ENCODE measurements around the gene ACSM5.
"Not testable (repeated sequence)": the region's sequence is repeated elsewhere in the genome, so short reads cannot be mapped to it uniquely, and the experiment has no call there.

The ACSM5 gene

DNA sequence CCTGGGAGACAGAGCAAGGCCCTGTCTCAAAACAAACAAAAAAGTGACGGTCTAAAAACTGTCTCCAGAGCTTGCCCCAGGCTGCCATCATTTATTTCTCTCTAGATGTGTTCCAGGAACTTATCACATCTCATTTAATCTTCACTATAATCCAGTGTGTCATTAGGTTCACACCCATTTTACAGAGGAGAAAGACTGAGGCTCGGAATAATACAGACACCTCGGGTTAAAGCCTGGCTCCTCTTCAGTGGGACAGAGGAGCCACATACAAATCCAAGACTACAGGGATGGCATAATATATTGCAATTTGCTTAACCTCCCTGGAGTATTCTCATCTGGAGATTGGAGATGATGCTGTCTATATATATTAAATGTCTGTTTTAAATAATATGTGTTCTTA, 10.7 kb upstream of the ACSM5 start:
- Histone ChIP-seq H3K27ac (ENCODE audit: low read depth, low read length, severe bottlenecking) (no peak overlapping the region), H3K9me3 (ENCODE audit: control insufficient read depth, low read length) (no peaks in the 10 kb centered on the region), H3K4me3 (ENCODE audit: extremely low read depth, insufficient read depth, low read length, poor library complexity, severe bottlenecking) (no peak overlapping the region), H3K4me1 (ENCODE audit: control insufficient read depth, insufficient read depth, low read length, poor library complexity, severe bottlenecking) (no peaks in the 10 kb centered on the region), H3K36me3 (ENCODE audit: control insufficient read depth, insufficient read depth, low read length) (no peaks in the 10 kb centered on the region)
- WGBS, 2 experiments (ENCODE audit: insufficient coverage in 2 of 2), result 63 to 90% methylated on average over 1 to 2 of the region's 3 CpGs

DNA sequence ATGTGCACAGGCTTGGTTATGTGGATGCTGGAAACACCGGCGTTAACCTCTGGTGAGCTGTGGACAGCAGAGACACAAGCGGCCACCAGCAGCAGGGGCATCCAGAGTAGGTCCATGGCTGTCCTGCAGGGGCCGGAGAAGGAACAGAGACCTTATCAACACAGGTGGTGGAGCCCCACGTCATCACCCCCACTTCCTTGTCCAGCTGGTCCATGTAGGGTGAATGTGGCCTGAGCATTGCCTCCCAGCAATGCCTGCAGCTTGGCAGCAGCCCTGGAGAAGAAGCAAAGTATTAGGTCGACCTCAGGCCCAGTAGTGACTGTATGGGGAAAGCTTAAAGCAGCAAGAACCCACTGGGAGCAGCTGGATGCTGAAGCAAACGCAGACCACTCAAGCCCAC, 10.1 kb upstream of the ACSM5 start:
- Histone ChIP-seq H3K4me1 (ENCODE audit: control insufficient read depth, insufficient read depth, low read length, poor library complexity, severe bottlenecking) (no peaks in the 10 kb centered on the region), H3K4me3 (ENCODE audit: extremely low read depth, insufficient read depth, low read length, poor library complexity, severe bottlenecking) (no peak overlapping the region), H3K36me3 (ENCODE audit: control insufficient read depth, insufficient read depth, low read length) (no peaks in the 10 kb centered on the region), H3K27ac (ENCODE audit: low read depth, low read length, severe bottlenecking) (no peak overlapping the region), H3K9me3 (ENCODE audit: control insufficient read depth, low read length) (no peaks in the 10 kb centered on the region)
- 74 to 84% methylated on average over 5 to 6 of the region's 7 CpGs for WGBS, 2 experiments (ENCODE audit: insufficient coverage in 2 of 2)

DNA sequence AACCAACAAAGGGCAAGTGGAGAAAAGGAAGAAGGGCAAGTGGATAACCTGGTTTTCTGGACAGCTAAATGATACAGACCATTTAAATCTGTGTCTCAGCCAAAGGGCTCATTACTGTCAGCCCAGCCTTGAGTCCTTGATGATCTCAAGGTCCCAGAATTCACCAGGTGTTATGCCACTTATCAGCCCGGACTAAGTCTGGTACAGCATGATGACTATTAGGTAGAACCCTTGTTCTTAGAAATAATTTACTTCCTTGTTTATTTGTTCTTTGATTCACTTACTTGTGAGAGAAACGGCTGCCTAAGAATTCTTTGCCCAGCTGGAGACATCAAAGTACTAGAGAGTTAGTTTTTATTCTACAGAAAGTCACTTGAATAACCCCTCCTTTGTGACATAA, 8.3 kb upstream of the ACSM5 start:
- Histone ChIP-seq H3K4me3 (ENCODE audit: extremely low read depth, insufficient read depth, low read length, poor library complexity, severe bottlenecking) (no peak overlapping the region), H3K36me3 (ENCODE audit: control insufficient read depth, insufficient read depth, low read length) (no peaks in the 10 kb centered on the region), H3K9me3 (ENCODE audit: control insufficient read depth, low read length) (no peaks in the 10 kb centered on the region), H3K27ac (ENCODE audit: low read depth, low read length, severe bottlenecking) (no peak overlapping the region), H3K4me1 (ENCODE audit: control insufficient read depth, insufficient read depth, low read length, poor library complexity, severe bottlenecking) (no peaks in the 10 kb centered on the region)
- 100% methylated on average over 2 of the region's 2 CpGs; no CpG with 5 or more reads in 1 of the 2 experiments for WGBS, 2 experiments (ENCODE audit: insufficient coverage in 2 of 2)

DNA sequence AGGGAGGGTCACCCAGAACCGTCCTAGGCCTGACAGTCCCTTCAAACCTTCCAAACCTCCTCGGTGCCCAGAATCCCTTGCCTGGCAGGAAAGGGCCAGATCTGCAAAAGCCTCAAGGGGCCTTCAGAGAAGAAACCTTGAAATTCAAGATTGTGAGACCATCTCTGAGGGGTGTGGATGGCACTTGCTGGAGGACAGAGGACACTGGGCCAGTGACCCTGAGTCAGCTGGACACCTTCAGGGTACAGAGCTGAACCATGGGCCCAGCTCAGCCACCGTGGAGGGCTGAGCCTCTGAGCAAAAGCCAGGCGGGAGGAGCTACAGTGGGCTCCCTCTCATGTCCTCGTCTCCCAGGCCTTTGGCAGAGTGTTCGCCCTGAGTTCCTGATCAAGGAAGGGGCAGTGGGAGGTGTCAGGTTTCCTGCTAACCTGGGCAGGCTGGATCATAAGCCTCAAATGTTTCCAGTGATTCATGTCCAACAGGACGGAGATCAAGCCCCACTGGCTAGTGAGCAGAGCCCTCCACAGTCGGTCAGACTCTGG, 7.8 kb upstream of the ACSM5 start:
- Histone ChIP-seq H3K36me3 (ENCODE audit: control insufficient read depth, insufficient read depth, low read length) (no peaks in the 10 kb centered on the region), H3K4me3 (ENCODE audit: extremely low read depth, insufficient read depth, low read length, poor library complexity, severe bottlenecking) (no peak overlapping the region), H3K9me3 (ENCODE audit: control insufficient read depth, low read length) (no peaks in the 10 kb centered on the region), H3K27ac (ENCODE audit: low read depth, low read length, severe bottlenecking) (no peak overlapping the region), H3K4me1 (ENCODE audit: control insufficient read depth, insufficient read depth, low read length, poor library complexity, severe bottlenecking) (no peaks in the 10 kb centered on the region)
- WGBS, 2 experiments (ENCODE audit: insufficient coverage in 2 of 2), result 70 to 87% methylated on average over 6 to 7 of the region's 8 CpGs

DNA sequence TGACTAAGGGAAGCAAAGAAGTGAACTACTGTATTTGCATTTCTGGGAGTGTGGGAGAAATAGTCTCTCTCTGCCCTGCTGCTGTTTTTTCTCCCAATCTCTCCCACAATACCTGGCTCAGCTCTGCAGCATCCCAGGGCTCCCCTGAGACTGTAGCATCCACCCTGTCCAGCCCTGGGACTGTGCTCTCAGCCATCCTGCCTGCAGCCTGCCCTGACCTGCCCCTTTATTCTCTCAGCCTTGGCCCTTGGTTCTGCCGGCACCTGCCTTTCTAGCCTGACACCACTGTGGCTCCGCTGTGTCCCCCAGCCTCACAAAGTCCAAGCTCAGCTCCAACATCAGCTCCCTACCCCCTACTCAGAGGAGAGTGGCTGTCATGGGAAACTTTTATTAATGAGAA, 6.7 kb upstream of the ACSM5 start:
- H3K4me1 ChIP-seq (ENCODE audit: control insufficient read depth, insufficient read depth, low read length, poor library complexity, severe bottlenecking), result no peaks in the 10 kb centered on the region
- H3K9me3 ChIP-seq (ENCODE audit: control insufficient read depth, low read length), result no peaks in the 10 kb centered on the region
- WGBS, 2 experiments (ENCODE audit: insufficient coverage in 2 of 2), result 100% methylated on average over 2 of the region's 2 CpGs; no CpG with 5 or more reads in 1 of the 2 experiments
- no peak overlapping the region for H3K4me3 ChIP-seq (ENCODE audit: extremely low read depth, insufficient read depth, low read length, poor library complexity, severe bottlenecking)
- H3K27ac ChIP-seq (ENCODE audit: low read depth, low read length, severe bottlenecking), result no peak overlapping the region
- no peaks in the 10 kb centered on the region for H3K36me3 ChIP-seq (ENCODE audit: control insufficient read depth, insufficient read depth, low read length)

DNA sequence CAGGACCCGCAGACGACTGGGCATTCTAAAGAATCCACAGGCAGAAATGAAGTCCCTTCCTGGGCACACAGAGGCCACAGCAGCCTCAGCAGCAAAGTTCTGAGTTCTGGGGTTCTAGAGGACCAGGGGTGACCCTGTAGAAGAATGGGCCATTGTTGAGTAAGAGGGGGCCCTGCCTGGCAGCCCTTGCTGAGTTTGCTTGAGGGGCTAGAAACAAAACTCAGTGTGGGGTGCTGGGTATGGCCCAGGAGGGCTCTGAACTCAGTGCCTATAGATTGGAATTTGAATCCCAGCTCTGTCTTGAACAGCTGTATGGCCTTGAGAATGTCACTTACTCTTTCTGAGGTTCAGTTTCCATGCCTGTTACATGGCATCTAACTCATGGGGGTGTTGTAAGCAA, 4.7 kb upstream of the ACSM5 start, which contains the start of gene PDILT:
Gene PDILT (minus strand): TSS at position 101 of the 400 bp plus-strand sequence. CDS start 5,437 bp downstream, outside the sequence.
- Histone ChIP-seq H3K4me1 (ENCODE audit: control insufficient read depth, insufficient read depth, low read length, poor library complexity, severe bottlenecking) (no peaks in the 10 kb centered on the region), H3K36me3 (ENCODE audit: control insufficient read depth, insufficient read depth, low read length) (no peaks in the 10 kb centered on the region), H3K4me3 (ENCODE audit: extremely low read depth, insufficient read depth, low read length, poor library complexity, severe bottlenecking) (no peak within 1 kb of the TSS), H3K27ac (ENCODE audit: low read depth, low read length, severe bottlenecking) (no peak within 1 kb of the TSS), H3K9me3 (ENCODE audit: control insufficient read depth, low read length) (no peaks in the 10 kb centered on the region)
- WGBS, 2 experiments (ENCODE audit: insufficient coverage in 2 of 2), result 86 to 100% methylated on average over 2 of the region's 2 CpGs

DNA sequence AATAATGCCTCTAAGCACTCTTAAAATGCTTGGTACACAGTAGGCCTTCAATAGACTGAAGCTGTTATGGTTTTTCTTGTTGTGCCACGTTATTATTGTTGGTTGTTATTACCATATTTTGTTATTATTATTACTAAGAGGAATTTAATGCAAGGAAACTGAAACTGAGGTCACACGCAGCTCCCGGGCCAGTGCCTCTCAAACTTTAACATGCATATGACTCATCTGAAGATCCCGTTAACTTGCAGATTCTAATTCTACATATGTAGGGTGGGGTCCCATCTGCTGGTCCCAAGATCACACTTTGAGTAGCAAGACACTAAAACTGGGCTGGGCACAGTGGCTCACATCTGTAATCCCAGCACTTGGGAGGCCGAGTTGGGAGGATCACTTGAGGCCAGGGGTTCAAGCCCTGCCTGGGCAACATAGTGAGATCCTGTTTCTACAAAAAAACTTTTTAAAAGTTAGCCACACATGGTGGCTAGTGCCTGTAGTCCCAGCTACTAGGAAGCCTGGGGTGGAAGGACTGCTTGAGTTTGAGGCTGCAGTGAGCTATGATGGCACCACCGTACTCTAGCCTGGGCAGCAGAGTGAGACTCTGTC, 888 bp downstream of the ACSM5 start:
- no peak overlapping the region for H3K27ac ChIP-seq (ENCODE audit: low read depth, low read length, severe bottlenecking)
- no peak overlapping the region for H3K4me3 ChIP-seq (ENCODE audit: extremely low read depth, insufficient read depth, low read length, poor library complexity, severe bottlenecking)
- H3K36me3 ChIP-seq (ENCODE audit: control insufficient read depth, insufficient read depth, low read length), result no peaks in the 10 kb centered on the region
- 93 to 100% methylated on average over 2 to 4 of the region's 6 CpGs for WGBS, 2 experiments (ENCODE audit: insufficient coverage in 2 of 2)
- H3K9me3 ChIP-seq (ENCODE audit: control insufficient read depth, low read length), result no peaks in the 10 kb centered on the region
- no peaks in the 10 kb centered on the region for H3K4me1 ChIP-seq (ENCODE audit: control insufficient read depth, insufficient read depth, low read length, poor library complexity, severe bottlenecking)

DNA sequence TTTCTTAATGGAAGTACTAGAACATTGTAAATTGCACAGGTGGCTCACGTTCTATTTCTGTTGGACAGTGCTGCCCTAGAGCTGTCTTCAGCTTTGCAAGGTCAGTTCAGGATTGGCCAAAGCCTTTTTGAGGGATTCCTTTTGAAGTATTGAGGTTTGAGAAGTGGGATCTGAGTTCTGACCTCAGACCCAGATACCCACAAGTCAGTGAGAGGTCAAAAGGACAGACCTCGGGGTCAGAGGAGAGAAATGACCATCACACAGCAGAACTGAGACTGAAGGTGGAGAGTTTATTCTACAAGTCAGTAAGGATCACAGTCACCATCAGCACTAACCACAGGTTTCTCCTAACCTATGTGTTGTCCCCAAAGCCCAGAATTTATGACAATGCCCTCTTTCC, 1.7 kb downstream of the ACSM5 start:
- 80 to 100% methylated on average over 1 of the region's 2 CpGs for WGBS, 2 experiments (ENCODE audit: insufficient coverage in 2 of 2)
- no peak overlapping the region for H3K4me3 ChIP-seq (ENCODE audit: extremely low read depth, insufficient read depth, low read length, poor library complexity, severe bottlenecking)
- H3K4me1 ChIP-seq (ENCODE audit: control insufficient read depth, insufficient read depth, low read length, poor library complexity, severe bottlenecking), result no peaks in the 10 kb centered on the region
- H3K27ac ChIP-seq (ENCODE audit: low read depth, low read length, severe bottlenecking), result no peak overlapping the region
- H3K9me3 ChIP-seq (ENCODE audit: control insufficient read depth, low read length), result no peaks in the 10 kb centered on the region
- H3K36me3 ChIP-seq (ENCODE audit: control insufficient read depth, insufficient read depth, low read length), result no peaks in the 10 kb centered on the region

DNA sequence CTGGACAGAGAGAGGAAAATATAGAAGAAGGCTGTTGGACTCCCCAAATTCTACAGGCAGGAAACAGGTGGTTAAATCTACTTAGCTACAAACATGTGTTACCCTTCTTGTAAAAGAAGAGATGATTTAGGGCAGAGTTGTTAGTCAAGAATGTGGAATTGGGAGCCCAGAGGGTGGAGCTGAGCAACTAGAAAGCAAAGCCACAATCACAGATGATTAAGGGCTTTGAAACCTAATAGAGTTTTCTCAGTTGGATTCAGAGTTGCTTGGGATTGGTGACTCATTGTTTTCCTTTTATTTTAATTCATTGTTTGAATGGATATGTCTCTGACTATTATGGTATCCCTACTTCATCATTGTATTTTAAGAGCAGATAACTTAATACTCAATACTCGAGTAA, 6.2 kb downstream of the ACSM5 start:
- no peak overlapping the region for H3K4me3 ChIP-seq (ENCODE audit: extremely low read depth, insufficient read depth, low read length, poor library complexity, severe bottlenecking)
- no peaks in the 10 kb centered on the region for H3K9me3 ChIP-seq (ENCODE audit: control insufficient read depth, low read length)
- H3K36me3 ChIP-seq (ENCODE audit: control insufficient read depth, insufficient read depth, low read length), result no peaks in the 10 kb centered on the region
- H3K27ac ChIP-seq (ENCODE audit: low read depth, low read length, severe bottlenecking), result no peak overlapping the region
- H3K4me1 ChIP-seq (ENCODE audit: control insufficient read depth, insufficient read depth, low read length, poor library complexity, severe bottlenecking), result no peaks in the 10 kb centered on the region
- WGBS, 2 experiments (ENCODE audit: insufficient coverage in 2 of 2), result no CpG with 5 or more reads among the region's 1 CpG

DNA sequence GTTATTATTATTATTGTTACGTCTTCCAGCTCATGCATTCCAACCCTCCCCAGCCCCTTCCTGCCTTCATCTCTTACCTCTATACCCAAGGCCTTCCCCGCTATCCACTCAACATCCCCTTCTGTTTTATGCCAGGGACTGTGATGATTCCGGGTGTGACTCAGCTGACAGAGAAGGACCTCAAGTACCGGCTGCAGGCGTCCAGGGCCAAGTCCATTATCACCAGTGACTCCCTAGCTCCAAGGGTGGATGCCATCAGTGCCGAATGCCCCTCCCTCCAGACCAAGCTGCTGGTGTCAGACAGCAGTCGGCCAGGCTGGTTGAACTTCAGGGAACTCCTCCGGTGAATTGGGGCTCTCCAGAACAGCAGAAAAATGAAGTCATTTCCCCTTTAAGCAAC, 9.8 kb downstream of the ACSM5 start:
- not testable (repeated sequence) for H3K36me3 ChIP-seq (ENCODE audit: control insufficient read depth, insufficient read depth, low read length); H3K27ac ChIP-seq (ENCODE audit: low read depth, low read length, severe bottlenecking); H3K4me1 ChIP-seq (ENCODE audit: control insufficient read depth, insufficient read depth, low read length, poor library complexity, severe bottlenecking); H3K4me3 ChIP-seq (ENCODE audit: extremely low read depth, insufficient read depth, low read length, poor library complexity, severe bottlenecking); H3K9me3 ChIP-seq (ENCODE audit: control insufficient read depth, low read length)
- WGBS, 2 experiments (ENCODE audit: insufficient coverage in 2 of 2), result 91 to 95% methylated on average over 5 to 7 of the region's 8 CpGs

DNA sequence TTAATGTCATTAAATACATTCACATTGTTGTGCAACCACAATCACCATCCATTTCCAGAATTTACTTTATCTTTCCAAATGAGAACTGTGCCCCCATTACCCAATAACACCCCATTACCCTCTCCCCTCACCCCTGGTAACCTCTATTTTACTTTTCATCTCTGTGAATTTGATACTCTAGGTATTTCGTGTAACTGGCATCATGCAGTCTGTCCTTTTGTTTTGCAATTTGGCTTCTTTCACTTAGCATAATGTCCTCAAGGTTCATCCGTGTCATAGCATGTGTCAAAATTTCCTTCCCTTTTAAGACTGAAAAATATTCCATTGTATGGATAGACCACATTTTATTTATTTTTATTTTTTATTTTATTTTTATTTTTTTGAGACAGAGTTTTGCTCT, 12.4 kb downstream of the ACSM5 start:
- not testable (repeated sequence) for H3K9me3 ChIP-seq (ENCODE audit: control insufficient read depth, low read length); H3K4me3 ChIP-seq (ENCODE audit: extremely low read depth, insufficient read depth, low read length, poor library complexity, severe bottlenecking); H3K36me3 ChIP-seq (ENCODE audit: control insufficient read depth, insufficient read depth, low read length); H3K4me1 ChIP-seq (ENCODE audit: control insufficient read depth, insufficient read depth, low read length, poor library complexity, severe bottlenecking); H3K27ac ChIP-seq (ENCODE audit: low read depth, low read length, severe bottlenecking)
- WGBS, 2 experiments (ENCODE audit: insufficient coverage in 2 of 2), result 83 to 100% methylated on average over 1 of the region's 2 CpGs

Measured in mesodermal cell (in vitro differentiated cells).